Ovary (tissue), 9 donors: ENCODE measurements around the gene TMEM72. TPM values are rescaled to one million over a fixed set of nuclear protein-coding genes. Genes with fewer than 3 reads are reported as not detected.

Experiments
- DNase-seq, 5 donors: peaks; one replicate each; pipeline ENCODE4 v3.0.0-alpha.2; 2019 to 2020
- H3K27ac ChIP-seq, 2 donors: fragments of 200-600 bp; one replicate each; pipeline versions ENCODE4 v1.5.1 to v1.8.0; 2019 to 2022
- H3K27me3 ChIP-seq: fragments of 200-600 bp; one replicate; pipeline ENCODE4 v1.8.0; 2022
- H3K36me3 ChIP-seq: fragments of 200-600 bp; sonication (generic); one replicate; pipeline ENCODE4 v1.5.1; 2019
- H3K4me1 ChIP-seq: one replicate; pipeline ENCODE4 v1.8.1; 2013; ENCODE audit warnings: mild to moderate bottlenecking, moderate library complexity; ENCODE audit not compliant: insufficient read depth
- H3K4me3 ChIP-seq: fragments of 200-600 bp; sonication (generic); one replicate; pipeline ENCODE4 v1.5.1; 2017
- H3K9me3 ChIP-seq, 2 donors: fragments of 200-600 bp in 1 of 2; sonication (generic) in 1 of 2; one replicate each; pipeline versions ENCODE4 v1.5.1 to v1.8.1; 2013 to 2019; ENCODE audit warnings: mild to moderate bottlenecking in 1 of 2, moderate library complexity in 1 of 2
- CTCF ChIP-seq, 3 donors: fragments of 450-650 bp in 2 of 3; fragments of 200-600 bp in 1 of 3; IDR thresholded peaks; one replicate each; pipeline versions ENCODE4 v1.5.1 to v1.8.0; 2016 to 2022; ENCODE audit warnings: antibody characterized with exemption in 3 of 3, mild to moderate bottlenecking in 1 of 3
- EP300 ChIP-seq: sonication (generic); formaldehyde crosslinking; IDR thresholded peaks from one replicate; pipeline ENCODE4 v1.6.1; 2017; ENCODE audit warnings: antibody characterized with exemption
- POLR2A ChIP-seq: fragments of 450-650 bp; IDR thresholded peaks from one replicate; pipeline ENCODE4 v1.6.1; 2017; ENCODE audit warnings: antibody characterized with exemption, mild to moderate bottlenecking, moderate library complexity
- WGBS, 3 donors: extraction: QIAGEN DNeasy Blood & Tissue Kit in 1 of 3; methylation state at CpG; one replicate each; pipeline versions ENCODE4 v1.1.5 to v1.1.7; 2013 to 2017; 5-methylcytosine and 5-hydroxymethylcytosine counted together
- intact Hi-C, 4 donors: fragments of 100-400 bp; cut with DNase I; formaldehyde crosslinking; loops; one replicate each; pipeline versions ENCODE4 v1.11.0 to v1.15.1; 2022 to 2023
- polyA plus RNA-seq, 2 donors: library from polyadenylated mRNA; stranded (reverse); fragments of 200-250 nt in 1 of 2; fragments of 350-450 nt in 1 of 2; fragmentation: Illumina TruSeq in 1 of 2; extraction: RNeasy Lipid Tissue Mini Kit (QIAGEN cat#74804) in 1 of 2; gene quantifications; one replicate each; pipeline ENCODE4 v1.2.3, GENCODE V29; 2013 to 2014
- total RNA-seq, 7 donors: library from RNA; depleted of rRNA in 2 of 7; stranded (reverse); fragments of >200 nt in 2 of 7; fragmentation: NEBNext Ultra II Directional in 3 of 7; extraction: Animal tissue kit (Norgen Biotek cat#: 25700) in 3 of 7; gene quantifications; one replicate each; pipeline versions ENCODE4 v1.1.0 to v1.2.4, GENCODE V29; 2016 to 2023
- donor health status: DM: no; HTN: no; CAD: no; lungs with moderate emphysema.
- donor health status: DM: no; HTN: no; CAD: no.
- donor health status: Bipolar disorder and iron deficiency.
- donor health status: DM: yes; HTN: yes; CAD: no.
- donor health status: DM: no; HTN: no; CAD: no.
- donor health status: DM: yes; HTN: yes; CAD: no.

Gene TMEM72
- total and polyA plus RNA-seq, 9 donors, result 0.05 TPM; not detected in 8

GRCh38 chr10:44958196-44958897 lies 47.2 kb downstream of the TMEM72 start:
- TF ChIP-seq EP300 (no peak), CTCF (IDR thresholded peaks at IDR 0.05) (no peak)
- Histone ChIP-seq H3K4me3 (peak overlapping the region; percentile 71), H3K27ac (peak overlapping the region in 1 of 2 donors; percentile 11), H3K4me1 (peaks cover 8% of the 10 kb centered on the region), H3K9me3 (no peaks in the 10 kb centered on the region), H3K27me3 (no peaks in the 10 kb centered on the region), H3K36me3 (no peaks in the 10 kb centered on the region)
- peak in 1 of 5 donors; percentile 8 for DNase-seq
- intact Hi-C loops, result loop anchor here in 1 of 4 donors (2.0 to 5.0 kb wide), 2 partner anchors 26 to 81 kb away; no protein-coding TSS in a partner anchor
- WGBS, 3 donors, result 28 to 31% (median 29%) methylated on average over 5 of the region's 5 CpGs

- H3K4me3 ChIP-seq, result peak overlapping the region; percentile 71
- peaks cover 8% of the 10 kb centered on the region for H3K4me1 ChIP-seq
- TF ChIP-seq EP300 (no peak), CTCF (IDR thresholded peaks at IDR 0.05) (no peak), POLR2A (no peak)
- H3K9me3 ChIP-seq, result no peaks in the 10 kb centered on the region
- peak overlapping the region; percentile 33 to 73 for H3K27ac ChIP-seq
- H3K36me3 ChIP-seq, result no peaks in the 10 kb centered on the region
- WGBS, 3 donors, result 3 to 5% (median 5%) methylated on average over 6 of the region's 6 CpGs
- DNase-seq, result no peak
- no peaks in the 10 kb centered on the region for H3K27me3 ChIP-seq
- intact Hi-C loops, result loop anchor here in 1 of 4 donors (2.0 to 5.0 kb wide), 2 partner anchors 26 to 82 kb away; no protein-coding TSS in a partner anchor
These were observed 47.7 kb downstream of the TMEM72 start for GRCh38 chr10:44958898-44959246.

GRCh38 chr10:44959247-44960087 lies 48.3 kb downstream of the TMEM72 start, which contains the start of gene RASSF4:
TSS of gene RASSF4 (plus strand) at chr10:44959802. CDS start at chr10:44970203, 10,401 bp downstream.
- WGBS, 3 donors, result 0 to 1% (median 1%) methylated on average over 31 to 74 of the region's 74 CpGs
- Histone ChIP-seq H3K4me3 (peak within 1 kb of the TSS; percentile 71), H3K9me3 (no peaks in the 10 kb centered on the region), H3K4me1 (peaks cover 8% of the 10 kb centered on the region), H3K36me3 (no peaks in the 10 kb centered on the region), H3K27me3 (no peaks in the 10 kb centered on the region), H3K27ac (peak within 1 kb of the TSS; percentile 33 to 73)
- DNase-seq, result peak; percentile 90 to 94 (median 92)
- TF ChIP-seq POLR2A (peak; percentile 62), CTCF (IDR thresholded peaks at IDR 0.05) (no peak)
- intact Hi-C loops, result loop anchor here in 1 of 4 donors (2.0 to 5.0 kb wide), 2 partner anchors 27 to 82 kb away; no protein-coding TSS in a partner anchor

- Histone ChIP-seq H3K4me1 (peaks cover 8% of the 10 kb centered on the region), H3K36me3 (no peaks in the 10 kb centered on the region), H3K9me3 (no peaks in the 10 kb centered on the region), H3K27me3 (no peaks in the 10 kb centered on the region), H3K27ac (no peak overlapping the region), H3K4me3 (peak overlapping the region; percentile 71)
- TF ChIP-seq POLR2A, result no peak
- TF ChIP-seq EP300, result no peak
- 35 to 48% (median 39%) methylated on average over 8 of the region's 8 CpGs for WGBS, 3 donors
- intact Hi-C loops, result no loop called here
- no peak for DNase-seq
These were observed 48.9 kb downstream of the TMEM72 start for GRCh38 chr10:44960088-44960460.
